Right atrium auricular region (tissue), 2 donors: Measurements from ENCODE around the gene ADGRD1. TPM values are rescaled to one million over a fixed set of nuclear protein-coding genes. Genes with fewer than 3 reads are reported as not detected.

ENCODE experiments used
- DNase-seq: peaks from one replicate; pipeline ENCODE4 v3.0.0-alpha.2; 2019; ENCODE audit warnings: low spot score
- H3K27ac ChIP-seq, 2 donors: fragments of 200-600 bp; sonication (generic); 1 replicate in 1 of 2; 2 replicates in 1 of 2; pipeline ENCODE4 v1.5.1; 2016 to 2019
- H3K27me3 ChIP-seq, 2 donors: fragments of 200-600 bp; sonication (generic); one replicate each; pipeline versions ENCODE4 v1.5.1 to v1.6.0; 2017 to 2019
- H3K36me3 ChIP-seq: fragments of 200-600 bp; sonication (generic); one replicate; pipeline ENCODE4 v1.5.1; 2016
- H3K4me1 ChIP-seq, 2 donors: fragments of 200-600 bp; sonication (generic); one replicate each; pipeline versions ENCODE4 v1.5.1 to v1.6.0; 2017 to 2019
- H3K4me3 ChIP-seq, 2 donors: fragments of 200-600 bp; sonication (generic); 1 replicate in 1 of 2; 2 replicates in 1 of 2; pipeline ENCODE4 v1.5.1; 2017 to 2019; ENCODE audit warnings: mild to moderate bottlenecking in 1 of 2, moderate library complexity in 1 of 2
- H3K9me3 ChIP-seq, 2 donors: fragments of 200-600 bp; sonication (generic); one replicate each; pipeline ENCODE4 v1.5.1; 2019
- total RNA-seq, 2 donors: library from RNA; depleted of rRNA; stranded (reverse); fragments of >200 nt; gene quantifications; one replicate each; pipeline ENCODE4 v1.1.0, GENCODE V29; 2016
- TF ChIP-seq, protein P1 (sequence below), 2 donors: fragments of 200-600 bp; sonication (generic); IDR thresholded peaks; one replicate each; pipeline ENCODE4 v1.5.1; 2019; ENCODE audit warnings: antibody characterized with exemption in 2 of 2

ADGRD1 gene
- total RNA-seq, 2 donors from 2014 or later: 120 to 168 TPM

- TF ChIP-seq, protein P1, sequence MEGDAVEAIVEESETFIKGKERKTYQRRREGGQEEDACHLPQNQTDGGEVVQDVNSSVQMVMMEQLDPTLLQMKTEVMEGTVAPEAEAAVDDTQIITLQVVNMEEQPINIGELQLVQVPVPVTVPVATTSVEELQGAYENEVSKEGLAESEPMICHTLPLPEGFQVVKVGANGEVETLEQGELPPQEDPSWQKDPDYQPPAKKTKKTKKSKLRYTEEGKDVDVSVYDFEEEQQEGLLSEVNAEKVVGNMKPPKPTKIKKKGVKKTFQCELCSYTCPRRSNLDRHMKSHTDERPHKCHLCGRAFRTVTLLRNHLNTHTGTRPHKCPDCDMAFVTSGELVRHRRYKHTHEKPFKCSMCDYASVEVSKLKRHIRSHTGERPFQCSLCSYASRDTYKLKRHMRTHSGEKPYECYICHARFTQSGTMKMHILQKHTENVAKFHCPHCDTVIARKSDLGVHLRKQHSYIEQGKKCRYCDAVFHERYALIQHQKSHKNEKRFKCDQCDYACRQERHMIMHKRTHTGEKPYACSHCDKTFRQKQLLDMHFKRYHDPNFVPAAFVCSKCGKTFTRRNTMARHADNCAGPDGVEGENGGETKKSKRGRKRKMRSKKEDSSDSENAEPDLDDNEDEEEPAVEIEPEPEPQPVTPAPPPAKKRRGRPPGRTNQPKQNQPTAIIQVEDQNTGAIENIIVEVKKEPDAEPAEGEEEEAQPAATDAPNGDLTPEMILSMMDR (IDR thresholded peaks at IDR 0.05): no peak
- no peak for DNase-seq
- peak overlapping the region in 1 of 2 donors; percentile 46 for H3K27ac ChIP-seq
- H3K4me1 ChIP-seq: peaks cover 0 to 43% of the 10 kb centered on the region in 2 donors
- H3K36me3 ChIP-seq: peaks cover 39% of the 10 kb centered on the region
- no peaks in the 10 kb centered on the region for H3K27me3 ChIP-seq
- no peaks in the 10 kb centered on the region for H3K9me3 ChIP-seq
- no peak overlapping the region for H3K4me3 ChIP-seq
Observed at GRCh38 chr12:131112700-131113290, 159.1 kb downstream of the ADGRD1 start.

DNA sequence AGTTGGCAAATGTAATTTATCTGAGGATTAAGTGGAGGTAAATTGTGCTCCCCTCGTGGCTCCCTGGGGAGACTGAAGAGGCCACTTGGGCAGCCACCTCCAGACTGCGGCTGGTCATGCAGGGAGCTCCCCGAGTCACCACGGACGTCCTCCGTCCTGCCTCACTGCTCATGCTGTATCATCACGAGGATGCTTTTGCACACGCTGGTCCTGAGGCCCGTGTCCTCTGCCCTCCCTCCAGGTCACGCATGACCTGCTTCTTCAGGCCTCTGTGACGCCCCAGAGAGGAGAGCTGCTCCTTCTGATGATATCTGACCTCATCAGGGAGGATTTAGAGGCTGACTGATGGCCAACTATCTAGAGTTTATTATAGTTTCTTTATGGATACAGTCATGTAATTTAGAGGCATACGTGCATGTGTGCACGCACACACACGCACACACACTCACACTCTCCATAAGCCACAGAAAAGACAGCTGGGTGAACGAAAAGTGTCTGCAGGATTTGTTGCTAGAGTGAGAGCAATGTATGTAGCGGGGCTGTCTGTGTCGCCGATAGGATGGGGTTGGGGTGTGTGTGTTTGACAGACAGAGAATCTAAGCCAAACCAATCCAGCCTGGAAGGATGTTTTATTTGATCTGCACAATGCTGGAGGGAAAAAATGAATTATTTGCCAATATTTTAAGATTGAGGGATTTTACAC, 160.0 kb downstream of the ADGRD1 start:
- Histone ChIP-seq H3K4me1 (peaks cover 0 to 43% of the 10 kb centered on the region in 2 donors), H3K27ac (no peak overlapping the region), H3K27me3 (no peaks in the 10 kb centered on the region), H3K9me3 (no peaks in the 10 kb centered on the region), H3K36me3 (peaks cover 39% of the 10 kb centered on the region), H3K4me3 (no peak overlapping the region)
- no peak for DNase-seq
- TF ChIP-seq, protein P1 (IDR thresholded peaks at IDR 0.05): no peak

DNA sequence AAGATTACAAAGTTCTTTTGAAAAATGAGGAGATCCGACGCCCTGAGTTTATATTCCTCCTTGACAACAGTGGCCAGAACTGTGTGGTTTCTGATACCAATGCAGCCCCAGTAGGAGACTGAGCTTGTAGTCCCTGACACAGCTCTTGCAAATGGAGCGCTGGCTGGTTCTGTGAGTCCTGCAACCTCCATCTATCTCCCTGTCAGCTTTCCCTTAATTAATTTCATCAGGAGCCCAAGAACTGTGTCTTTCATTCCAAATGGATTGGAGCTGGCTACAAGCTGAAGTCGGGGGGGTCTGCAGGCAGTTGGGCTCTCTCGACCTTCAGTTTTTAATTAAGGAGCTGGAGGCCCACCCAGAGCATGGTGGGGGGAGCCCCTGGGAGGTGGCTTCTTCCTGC, 160.6 kb downstream of the ADGRD1 start:
- no peak overlapping the region for H3K27ac ChIP-seq
- DNase-seq: no peak

GRCh38 chr12:131114942-131115584, 161.4 kb downstream of the ADGRD1 start:
- Histone ChIP-seq H3K4me1 (peaks cover 0 to 43% of the 10 kb centered on the region in 2 donors), H3K9me3 (no peaks in the 10 kb centered on the region), H3K4me3 (no peak overlapping the region), H3K27ac (peak overlapping the region; percentile 8 to 9), H3K27me3 (no peaks in the 10 kb centered on the region), H3K36me3 (peaks cover 51% of the 10 kb centered on the region)
- no peak for DNase-seq
- TF ChIP-seq, protein P1 (IDR thresholded peaks at IDR 0.05): no peak

More for the DNA sequence above, 160.6 kb downstream of the ADGRD1 start:
- H3K27me3 ChIP-seq: no peaks in the 10 kb centered on the region
- peaks cover 0 to 43% of the 10 kb centered on the region in 2 donors for H3K4me1 ChIP-seq
- TF ChIP-seq, protein P1 (IDR thresholded peaks at IDR 0.05): no peak
- no peaks in the 10 kb centered on the region for H3K9me3 ChIP-seq
- H3K36me3 ChIP-seq: peaks cover 43% of the 10 kb centered on the region
- H3K4me3 ChIP-seq: no peak overlapping the region

GRCh38 chr12:131115766-131116467, 162.2 kb downstream of the ADGRD1 start:
- TF ChIP-seq, protein P1 (IDR thresholded peaks at IDR 0.05): no peak
- Histone ChIP-seq H3K36me3 (peaks cover 59% of the 10 kb centered on the region), H3K9me3 (no peaks in the 10 kb centered on the region), H3K27ac (no peak overlapping the region), H3K4me1 (peaks cover 0 to 43% of the 10 kb centered on the region in 2 donors), H3K27me3 (no peaks in the 10 kb centered on the region), H3K4me3 (no peak overlapping the region)
- no peak for DNase-seq
